Mononuclear cell (primary cell): ENCODE results near the gene CEACAM1. TPM values are rescaled to one million over a fixed set of nuclear protein-coding genes. Genes with fewer than 3 reads are reported as not detected.
"Not testable (repeated sequence)": the region's sequence is repeated elsewhere in the genome, so short reads cannot be mapped to it uniquely, and the experiment has no call there.

ENCODE experiments used
- H3K27me3 ChIP-seq: 2 replicates; pipeline ENCODE4 v1.6.0; 2011; ENCODE audit warnings: low read length, control low read depth; ENCODE audit not compliant: insufficient read depth
- H3K4me1 ChIP-seq: 2 replicates; pipeline ENCODE4 v1.5.1; 2011; ENCODE audit warnings: mild to moderate bottlenecking, low read length, control low read depth; ENCODE audit not compliant: insufficient read depth
- H3K4me3 ChIP-seq: 2 replicates; pipeline ENCODE4 v1.5.1; 2011; ENCODE audit warnings: mild to moderate bottlenecking, low read length, moderate library complexity
- H3K9me3 ChIP-seq: 2 replicates; pipeline ENCODE4 v1.5.1; 2011; ENCODE audit warnings: low read depth, mild to moderate bottlenecking, control low read depth, low read length
- total RNA-seq: library from RNA; depleted of rRNA; stranded (reverse); fragments of >200 nt; gene quantifications from one replicate; pipeline ENCODE4 v1.2.3, GENCODE V29; 2012

Gene CEACAM1
- total RNA-seq, result 1.9 TPM

- no peaks in the 10 kb centered on the region for H3K9me3 ChIP-seq
- peak within 1 kb of the TSS; percentile 4 for H3K4me3 ChIP-seq
Observed at GRCh38 chr19:42528354-42529247, at the start of gene CEACAM1. Gene CEACAM1, minus strand, starts transcription at chr19:42528481. Its CDS starts 107 bp downstream, at chr19:42528374.

GRCh38 chr19:42577016-42577415, 48.7 kb upstream of the CEACAM1 start:
- H3K27me3 ChIP-seq, result no peaks in the 10 kb centered on the region
- no peak overlapping the region for H3K4me3 ChIP-seq
- H3K4me1 ChIP-seq, result peaks cover 17% of the 10 kb centered on the region
- H3K9me3 ChIP-seq, result no peaks in the 10 kb centered on the region

More at GRCh38 chr19:42528354-42529247, at the start of gene CEACAM1:
- Histone ChIP-seq H3K27me3 (no peaks in the 10 kb centered on the region), H3K4me1 (peaks cover 45% of the 10 kb centered on the region)

- no peak overlapping the region for H3K4me3 ChIP-seq
- no peaks in the 10 kb centered on the region for H3K9me3 ChIP-seq
- H3K27me3 ChIP-seq, result no peaks in the 10 kb centered on the region
- H3K4me1 ChIP-seq, result peaks cover 19% of the 10 kb centered on the region
Observed at GRCh38 chr19:42576241-42576640, 48.0 kb upstream of the CEACAM1 start.

GRCh38 chr19:42573642-42574041, 45.4 kb upstream of the CEACAM1 start:
- H3K9me3 ChIP-seq, result no peaks in the 10 kb centered on the region
- H3K27me3 ChIP-seq, result no peaks in the 10 kb centered on the region
- no peak overlapping the region for H3K4me3 ChIP-seq
- H3K4me1 ChIP-seq, result peaks cover 37% of the 10 kb centered on the region

- Histone ChIP-seq H3K4me3 (no peak overlapping the region), H3K4me1 (peaks cover 47% of the 10 kb centered on the region), H3K9me3 (no peaks in the 10 kb centered on the region), H3K27me3 (no peaks in the 10 kb centered on the region)
Observed at GRCh38 chr19:42571116-42571515, 42.8 kb upstream of the CEACAM1 start.

- no peaks in the 10 kb centered on the region for H3K27me3 ChIP-seq
- H3K9me3 ChIP-seq, result no peaks in the 10 kb centered on the region
- H3K4me3 ChIP-seq, result no peak overlapping the region
- H3K4me1 ChIP-seq, result peaks cover 49% of the 10 kb centered on the region
Observed at GRCh38 chr19:42569193-42569592, 40.9 kb upstream of the CEACAM1 start.

- no peak overlapping the region for H3K4me3 ChIP-seq
- no peaks in the 10 kb centered on the region for H3K27me3 ChIP-seq
Observed at GRCh38 chr19:42568006-42568405, 39.7 kb upstream of the CEACAM1 start.

GRCh38 chr19:42567567-42567966, 39.3 kb upstream of the CEACAM1 start:
- H3K4me3 ChIP-seq, result no peak overlapping the region
- H3K27me3 ChIP-seq, result no peaks in the 10 kb centered on the region
- peaks cover 51% of the 10 kb centered on the region for H3K4me1 ChIP-seq
- H3K9me3 ChIP-seq, result no peaks in the 10 kb centered on the region

More at GRCh38 chr19:42568006-42568405, 39.7 kb upstream of the CEACAM1 start:
- Histone ChIP-seq H3K9me3 (no peaks in the 10 kb centered on the region), H3K4me1 (peaks cover 51% of the 10 kb centered on the region)

GRCh38 chr19:42563352-42564210, 35.3 kb upstream of the CEACAM1 start:
- H3K27me3 ChIP-seq, result peaks cover 4% of the 10 kb centered on the region
- peaks cover 31% of the 10 kb centered on the region for H3K4me1 ChIP-seq
- H3K9me3 ChIP-seq, result no peaks in the 10 kb centered on the region
- no peak overlapping the region for H3K4me3 ChIP-seq

GRCh38 chr19:42561512-42561911, 33.2 kb upstream of the CEACAM1 start:
- no peak overlapping the region for H3K4me3 ChIP-seq
- H3K9me3 ChIP-seq, result no peaks in the 10 kb centered on the region
- H3K4me1 ChIP-seq, result peaks cover 12% of the 10 kb centered on the region
- peaks cover 4% of the 10 kb centered on the region for H3K27me3 ChIP-seq

GRCh38 chr19:42560731-42561130, 32.5 kb upstream of the CEACAM1 start:
- Histone ChIP-seq H3K9me3 (no peaks in the 10 kb centered on the region), H3K4me3 (no peak overlapping the region), H3K27me3 (peaks cover 4% of the 10 kb centered on the region), H3K4me1 (peaks cover 18% of the 10 kb centered on the region)

GRCh38 chr19:42558450-42559150, 30.3 kb upstream of the CEACAM1 start:
- H3K27me3 ChIP-seq, result peaks cover 4% of the 10 kb centered on the region
- peaks cover 33% of the 10 kb centered on the region for H3K4me1 ChIP-seq
- no peaks in the 10 kb centered on the region for H3K9me3 ChIP-seq
- no peak overlapping the region for H3K4me3 ChIP-seq

GRCh38 chr19:42557386-42557871, 29.1 kb upstream of the CEACAM1 start:
- H3K4me1 ChIP-seq, result peaks cover 43% of the 10 kb centered on the region
- not testable (repeated sequence) for H3K4me3 ChIP-seq, H3K9me3 ChIP-seq, H3K27me3 ChIP-seq

GRCh38 chr19:42555801-42556200, 27.5 kb upstream of the CEACAM1 start:
- H3K4me1 ChIP-seq, result peaks cover 44% of the 10 kb centered on the region
- no peaks in the 10 kb centered on the region for H3K9me3 ChIP-seq
- no peak overlapping the region for H3K4me3 ChIP-seq
- peaks cover 4% of the 10 kb centered on the region for H3K27me3 ChIP-seq
